ENCODE measurements around the gene ARHGAP30. TPM values are rescaled to one million over a fixed set of nuclear protein-coding genes. Genes with fewer than 3 reads are reported as not detected.
A peak's percentile ranks its signal among the peaks of the same experiment; 100 is the strongest.

ARHGAP30 gene
- polyA plus RNA-seq, 1 of the 3 experiments (the other 2 are of a cell fraction): not detected

- ChIA-PET CTCF (interaction anchor here (3.2 kb wide), 1 partner anchor 52 kb away, joined by 26 read pairs; no protein-coding TSS in a partner anchor), POLR2A (interaction anchor here (1.4 to 3.2 kb wide), 2 partner anchors 73 to 109 kb away, joined by 3 to 12 read pairs; partner anchors contain the start of genes NIT1, PFDN2 and UFC1)
- H3K9ac ChIP-seq: peak overlapping the region; percentile 76
- peaks cover 0 to 7% of the 10 kb centered on the region in 2 experiments; a peak in 2 of 4 replicates for H3K4me1 ChIP-seq (ENCODE audit: control insufficient read depth in 1 of 2, insufficient read depth in 2 of 2, low read depth in 1 of 2, low read length in 1 of 2)
- peak overlapping the region; percentile 80 for H2AFZ ChIP-seq (ENCODE audit: low read depth)
- H3K79me2 ChIP-seq (ENCODE audit: insufficient read depth): peaks cover 22% of the 10 kb centered on the region
- H3K27ac ChIP-seq (ENCODE audit: low read depth in 2 of 2, low read length in 1 of 2): peak overlapping the region; percentile 93 to 99
- H3K9me2 ChIP-seq: no peaks in the 10 kb centered on the region
- TF ChIP-seq RXRA (IDR thresholded peaks at IDR 0.05; ENCODE audit: borderline replicate concordance, low read depth): no peak
- TF ChIP-seq USF1 (IDR thresholded peaks at IDR 0.05; ENCODE audit: borderline replicate concordance, low read depth): no peak
- TF ChIP-seq EP300 (IDR thresholded peaks at IDR 0.05; ENCODE audit: borderline replicate concordance in 1 of 2, low read depth in 1 of 2, low read length in 1 of 2): no peak
- TF ChIP-seq MEF2A (IDR thresholded peaks at IDR 0.05; ENCODE audit: borderline replicate concordance, low read depth): no peak
- no peak for TF ChIP-seq YY1 (IDR thresholded peaks at IDR 0.05; ENCODE audit: low read depth)
- no peak for TF ChIP-seq CHD2 (IDR thresholded peaks at IDR 0.05; ENCODE audit: low read length, partially characterized antibody)
- no peak for TF ChIP-seq TAF1 (IDR thresholded peaks at IDR 0.05; ENCODE audit: borderline replicate concordance, low read depth, low read length)
- TF ChIP-seq NRF1 (IDR thresholded peaks at IDR 0.05; ENCODE audit: low read depth, low read length): no peak
- no peak for TF ChIP-seq POLR2AphosphoS5 (IDR thresholded peaks at IDR 0.05; ENCODE audit: low read depth, low read length)
- H3F3A ChIP-seq (replicated peaks; ENCODE audit: insufficient read depth): peaks cover 5% of the 10 kb centered on the region
- H3K27me3 ChIP-seq (ENCODE audit: insufficient read depth): no peaks in the 10 kb centered on the region
- no peaks in the 10 kb centered on the region for H3K9me3 ChIP-seq
- peaks cover 19 to 33% of the 10 kb centered on the region in 2 experiments for H3K36me3 ChIP-seq (replicated peaks in 1 of 2; ENCODE audit: control insufficient read depth in 1 of 2, insufficient read depth in 2 of 2, low read length in 1 of 2)
- H3K4me3 ChIP-seq (ENCODE audit: low read depth in 2 of 2, low read length in 1 of 2): peak overlapping the region; percentile 69 to 75
- H3K4me2 ChIP-seq: peak overlapping the region; percentile 90
- no peak for DNase-seq
- H4K20me1 ChIP-seq (ENCODE audit: insufficient read depth): no peaks in the 10 kb centered on the region
These were observed 25.2 kb downstream of the ARHGAP30 start for GRCh38 chr1:161044535-161044907.

- Histone ChIP-seq H3K4me1 (ENCODE audit: control insufficient read depth in 1 of 2, insufficient read depth in 2 of 2, low read depth in 1 of 2, low read length in 1 of 2) (peaks cover 0 to 8% of the 10 kb centered on the region in 2 experiments; a peak in 2 of 4 replicates), H3K9me2 (no peaks in the 10 kb centered on the region), H4K20me1 (ENCODE audit: insufficient read depth) (no peaks in the 10 kb centered on the region), H2AFZ (ENCODE audit: low read depth) (no peak overlapping the region), H3K9me3 (no peaks in the 10 kb centered on the region), H3K4me3 (ENCODE audit: low read depth in 2 of 2, low read length in 1 of 2) (no peak overlapping the region), H3F3A (replicated peaks; ENCODE audit: insufficient read depth) (peaks cover under 1% of the 10 kb centered on the region), H3K27ac (ENCODE audit: low read depth in 2 of 2, low read length in 1 of 2) (no peak overlapping the region), H3K27me3 (ENCODE audit: insufficient read depth) (no peaks in the 10 kb centered on the region), H3K9ac (no peak overlapping the region), H3K36me3 (replicated peaks in 1 of 2; ENCODE audit: control insufficient read depth in 1 of 2, insufficient read depth in 2 of 2, low read length in 1 of 2) (peaks cover 19 to 36% of the 10 kb centered on the region in 2 experiments), H3K4me2 (no peak overlapping the region), H3K79me2 (ENCODE audit: insufficient read depth) (peaks cover 21% of the 10 kb centered on the region)
- no peak for DNase-seq
- ChIA-PET CTCF (interaction anchor here (0.6 to 6.9 kb wide), 6 partner anchors 8 to 641 kb away, joined by 3 to 43 read pairs (median 6); partner anchors contain the start of gene KLHDC9), POLR2A (no interaction called here)
- no peak for TF ChIP-seq USF1 (IDR thresholded peaks at IDR 0.05; ENCODE audit: borderline replicate concordance, low read depth)
- no peak for TF ChIP-seq RFX5 (IDR thresholded peaks at IDR 0.05; ENCODE audit: low read length)
- no peak for TF ChIP-seq ZBTB33 (IDR thresholded peaks at IDR 0.05; ENCODE audit: borderline replicate concordance, low read depth)
- TF ChIP-seq IRF3 (IDR thresholded peaks at IDR 0.05; ENCODE audit: low read depth, low read length): no peak
- TF ChIP-seq NRF1 (IDR thresholded peaks at IDR 0.05; ENCODE audit: low read depth, low read length): no peak
- no peak for TF ChIP-seq PBX3 (IDR thresholded peaks at IDR 0.05)
- no peak for TF ChIP-seq JUND (IDR thresholded peaks at IDR 0.05)
- TF ChIP-seq RCOR1 (IDR thresholded peaks at IDR 0.05; ENCODE audit: low read length): no peak
- no peak for TF ChIP-seq RXRA (IDR thresholded peaks at IDR 0.05; ENCODE audit: borderline replicate concordance, low read depth)
- TF ChIP-seq MEF2A (IDR thresholded peaks at IDR 0.05; ENCODE audit: borderline replicate concordance, low read depth): no peak
- TF ChIP-seq FOXM1 (IDR thresholded peaks at IDR 0.05; ENCODE audit: low read depth): no peak
- no peak for TF ChIP-seq USF2 (IDR thresholded peaks at IDR 0.05; ENCODE audit: borderline replicate concordance, low read depth, low read length)
- no peak for TF ChIP-seq GATA2 (CRISPR knock-in tag; IDR thresholded peaks at IDR 0.05)
- TF ChIP-seq EP300 (IDR thresholded peaks at IDR 0.05; ENCODE audit: borderline replicate concordance in 1 of 2, low read depth in 1 of 2, low read length in 1 of 2): no peak
- WGBS (ENCODE audit: low lambda C conversion rate): 85% methylated on average over 4 of the region's 5 CpGs
These were observed 30.1 kb downstream of the ARHGAP30 start for GRCh38 chr1:161039546-161039945.

Data from SK-N-SH (cell line).